ENCODE data around the gene ZNF385B. TPM values are rescaled to one million over a fixed set of nuclear protein-coding genes. Genes with fewer than 3 reads are reported as not detected.
A peak's percentile ranks its signal among the peaks of the same experiment; 100 is the strongest.
"Not testable (repeated sequence)": the region's sequence is repeated elsewhere in the genome, so short reads cannot be mapped to it uniquely, and the experiment has no call there.

Gene ZNF385B
- total and polyA plus RNA-seq, 4 donors = 13.5 to 70.8 (median 45.2) TPM

- Histone ChIP-seq H3K27me3 (ENCODE audit: control insufficient read depth in 3 of 3, insufficient read depth in 3 of 3, low read length in 2 of 3) (no peaks in the 10 kb centered on the region), H3K4me1 (ENCODE audit: control insufficient read depth in 5 of 5, insufficient read depth in 5 of 5, low read length in 5 of 5) (no peaks in the 10 kb centered on the region), H3K36me3 (ENCODE audit: control insufficient read depth in 4 of 4, insufficient read depth in 4 of 4, low read length in 4 of 4) (no peaks in the 10 kb centered on the region), H3K27ac (ENCODE audit: low read depth in 1 of 2, low read length in 1 of 2) (no peak overlapping the region), H3K9ac (ENCODE audit: insufficient read depth in 1 of 2, low read length in 2 of 2) (no peak overlapping the region), H3K9me3 (ENCODE audit: control insufficient read depth in 4 of 4, insufficient read depth in 3 of 4, low read length in 3 of 4) (no peaks in the 10 kb centered on the region), H3K4me3 (no peak overlapping the region)
- DNase-seq (no peak), ATAC-seq (ENCODE audit: insufficient read depth, low FRiP score) (no peak)
- TF ChIP-seq CTCF (IDR thresholded peaks at IDR 0.05; ENCODE audit: control extremely low read depth, extremely low read depth) = no peak
- WGBS, 2 donors = 96 to 97% methylated on average over 1 of the region's 1 CpG
Observed at GRCh38 chr2:179467960-179468359, 393.5 kb downstream of the ZNF385B start.

- Histone ChIP-seq H3K36me3 (ENCODE audit: control insufficient read depth in 4 of 4, insufficient read depth in 4 of 4, low read length in 4 of 4) (no peaks in the 10 kb centered on the region), H3K9ac (ENCODE audit: insufficient read depth in 1 of 2, low read length in 2 of 2) (no peak overlapping the region), H3K27me3 (ENCODE audit: control insufficient read depth in 3 of 3, insufficient read depth in 3 of 3, low read length in 2 of 3) (no peaks in the 10 kb centered on the region), H3K9me3 (ENCODE audit: control insufficient read depth in 4 of 4, insufficient read depth in 3 of 4, low read length in 3 of 4) (no peaks in the 10 kb centered on the region), H3K4me3 (no peak overlapping the region), H3K27ac (ENCODE audit: low read depth in 1 of 2, low read length in 1 of 2) (no peak overlapping the region), H3K4me1 (ENCODE audit: control insufficient read depth in 5 of 5, insufficient read depth in 5 of 5, low read length in 5 of 5) (no peaks in the 10 kb centered on the region)
- ATAC-seq (ENCODE audit: insufficient read depth, low FRiP score) = no peak
- no peak for TF ChIP-seq CTCF (IDR thresholded peaks at IDR 0.05; ENCODE audit: control extremely low read depth, extremely low read depth)
- DNase-seq = no peak
Observed at GRCh38 chr2:179467111-179467510, 394.3 kb downstream of the ZNF385B start.

GRCh38 chr2:179461420-179461819 is 400.0 kb downstream of the ZNF385B start:
- no peak for TF ChIP-seq CTCF (IDR thresholded peaks at IDR 0.05; ENCODE audit: control extremely low read depth, extremely low read depth)
- no peak overlapping the region for H3K9ac ChIP-seq (ENCODE audit: insufficient read depth in 1 of 2, low read length in 2 of 2)
- ATAC-seq (ENCODE audit: insufficient read depth, low FRiP score) (no peak), DNase-seq (no peak)
- no peaks in the 10 kb centered on the region for H3K36me3 ChIP-seq (ENCODE audit: control insufficient read depth in 4 of 4, insufficient read depth in 4 of 4, low read length in 4 of 4)
- no peak overlapping the region for H3K4me3 ChIP-seq
- H3K4me1 ChIP-seq (ENCODE audit: control insufficient read depth in 5 of 5, insufficient read depth in 5 of 5, low read length in 5 of 5) = no peaks in the 10 kb centered on the region
- peaks cover 0 to 3% (median 1%) of the 10 kb centered on the region in 4 donors for H3K9me3 ChIP-seq (ENCODE audit: control insufficient read depth in 4 of 4, insufficient read depth in 3 of 4, low read length in 3 of 4)
- no peaks in the 10 kb centered on the region for H3K27me3 ChIP-seq (ENCODE audit: control insufficient read depth in 3 of 3, insufficient read depth in 3 of 3, low read length in 2 of 3)
- no peak overlapping the region for H3K27ac ChIP-seq (ENCODE audit: low read depth in 1 of 2, low read length in 1 of 2)

- DNase-seq = peak in 1 of 3 donors; percentile 11
- Histone ChIP-seq H3K4me3 (no peak overlapping the region), H3K36me3 (ENCODE audit: control insufficient read depth in 4 of 4, insufficient read depth in 4 of 4, low read length in 4 of 4) (no peaks in the 10 kb centered on the region), H3K9ac (ENCODE audit: insufficient read depth in 1 of 2, low read length in 2 of 2) (no peak overlapping the region), H3K4me1 (ENCODE audit: control insufficient read depth in 5 of 5, insufficient read depth in 5 of 5, low read length in 5 of 5) (no peaks in the 10 kb centered on the region), H3K27ac (ENCODE audit: low read depth in 1 of 2, low read length in 1 of 2) (no peak overlapping the region), H3K27me3 (ENCODE audit: control insufficient read depth in 3 of 3, insufficient read depth in 3 of 3, low read length in 2 of 3) (no peaks in the 10 kb centered on the region), H3K9me3 (ENCODE audit: control insufficient read depth in 4 of 4, insufficient read depth in 3 of 4, low read length in 3 of 4) (peaks cover 0 to 3% (median 1%) of the 10 kb centered on the region in 4 donors)
- no peak for ATAC-seq (ENCODE audit: insufficient read depth, low FRiP score)
- TF ChIP-seq CTCF (IDR thresholded peaks at IDR 0.05; ENCODE audit: control extremely low read depth, extremely low read depth) = no peak
- 72 to 81% methylated on average over 4 of the region's 4 CpGs for WGBS, 2 donors
Observed at GRCh38 chr2:179460181-179460929, 401.1 kb downstream of the ZNF385B start.

- not testable (repeated sequence) for H3K4me3 ChIP-seq; H3K9me3 ChIP-seq (ENCODE audit: control insufficient read depth in 4 of 4, insufficient read depth in 3 of 4, low read length in 3 of 4); H3K36me3 ChIP-seq (ENCODE audit: control insufficient read depth in 4 of 4, insufficient read depth in 4 of 4, low read length in 4 of 4); DNase-seq; ATAC-seq (ENCODE audit: insufficient read depth, low FRiP score); H3K9ac ChIP-seq (ENCODE audit: insufficient read depth in 1 of 2, low read length in 2 of 2); H3K4me1 ChIP-seq (ENCODE audit: control insufficient read depth in 5 of 5, insufficient read depth in 5 of 5, low read length in 5 of 5); H3K27ac ChIP-seq (ENCODE audit: low read depth in 1 of 2, low read length in 1 of 2); H3K27me3 ChIP-seq (ENCODE audit: control insufficient read depth in 3 of 3, insufficient read depth in 3 of 3, low read length in 2 of 3)
- WGBS, 2 donors = 86 to 91% methylated on average over 5 of the region's 5 CpGs
Observed at GRCh38 chr2:179458113-179458512, 403.3 kb downstream of the ZNF385B start.

All from lung (tissue), 12 donors.